Stimulated activated CD8-positive, alpha-beta memory T cell treated with anti-CD3 and anti-CD28 coated beads, Interleukin-4, amount 100 ng/mL, for 1 hour (primary cell): ENCODE measurements around the gene ATF6.

Experiments used
- DNase-seq, 2 donors: peaks; one replicate each; pipeline ENCODE4 v3.0.0-alpha.2; 2020; ENCODE audit warnings: low read depth in 2 of 2, low spot score in 1 of 2

ATF6 gene

DNA sequence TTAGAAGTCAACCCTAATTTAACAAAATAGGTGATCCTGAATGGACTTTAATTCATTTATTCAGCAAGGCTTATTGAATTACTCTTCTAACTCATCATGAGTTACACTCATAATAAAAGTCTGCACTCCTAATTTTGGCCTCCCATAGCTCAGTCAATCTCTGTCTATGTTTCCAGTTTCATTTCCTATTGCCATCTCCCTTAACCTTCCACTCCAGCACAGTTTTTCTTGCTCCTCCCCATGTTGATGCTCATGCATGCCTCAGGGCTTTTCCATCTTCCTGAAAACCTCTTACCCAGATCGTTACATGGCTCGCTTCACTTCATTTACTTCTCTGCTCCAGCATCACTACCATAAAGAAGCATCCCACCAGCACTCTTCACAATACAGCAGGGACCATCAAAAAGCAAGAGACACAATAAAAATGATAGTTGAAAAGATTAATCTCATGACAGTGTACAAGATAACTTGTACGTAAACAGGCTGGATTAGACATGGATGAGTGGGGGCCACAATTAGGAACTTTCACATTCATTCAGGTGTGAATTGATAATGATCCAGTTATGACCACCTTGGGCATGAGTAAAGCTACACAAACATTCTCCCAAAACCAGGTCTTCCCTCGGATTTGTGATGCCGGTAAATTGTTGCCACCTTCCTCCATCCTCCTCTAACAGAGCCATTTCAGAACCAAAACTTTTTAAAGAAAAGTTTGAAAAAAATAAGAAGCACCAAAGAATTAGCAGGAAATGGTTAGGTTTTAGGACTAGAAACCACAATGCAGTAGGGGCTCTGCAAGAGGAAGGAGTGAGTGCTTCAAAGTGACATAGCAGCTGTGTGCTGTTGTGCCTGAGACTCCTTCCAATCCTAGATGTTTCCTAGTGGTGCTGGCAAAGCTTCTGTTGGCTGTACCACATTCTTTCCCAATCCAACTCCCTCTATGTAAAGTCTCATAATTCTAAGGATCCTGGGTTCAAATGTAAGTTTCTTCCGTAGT is 167.8 kb downstream of the ATF6 start:
- DNase-seq = no peak

DNA sequence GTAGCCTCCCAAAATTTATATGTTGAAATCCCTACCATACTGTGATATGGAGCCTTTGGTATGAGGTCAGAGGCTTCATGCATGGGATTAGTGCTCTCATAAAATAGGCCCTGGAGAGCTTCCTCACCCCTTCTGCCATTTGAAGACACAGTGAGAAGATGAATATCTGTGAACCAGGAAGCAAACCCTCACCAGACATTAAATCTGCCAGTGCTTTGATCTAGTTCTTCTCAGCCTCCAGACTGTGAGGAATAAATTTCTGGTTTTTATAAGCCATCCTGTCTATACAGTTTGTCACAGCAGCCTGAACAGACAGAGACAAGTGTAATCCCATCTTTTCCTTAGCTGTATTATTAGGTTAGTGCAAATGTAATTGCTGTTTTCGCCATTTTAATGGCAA is 169.1 kb downstream of the ATF6 start:
- DNase-seq = no peak

- DNase-seq = no peak
Measured at GRCh38 chr1:161936786-161937185, 170.7 kb downstream of the ATF6 start.

GRCh38 chr1:161940866-161941591 is 174.9 kb downstream of the ATF6 start:
- no peak for DNase-seq

DNA sequence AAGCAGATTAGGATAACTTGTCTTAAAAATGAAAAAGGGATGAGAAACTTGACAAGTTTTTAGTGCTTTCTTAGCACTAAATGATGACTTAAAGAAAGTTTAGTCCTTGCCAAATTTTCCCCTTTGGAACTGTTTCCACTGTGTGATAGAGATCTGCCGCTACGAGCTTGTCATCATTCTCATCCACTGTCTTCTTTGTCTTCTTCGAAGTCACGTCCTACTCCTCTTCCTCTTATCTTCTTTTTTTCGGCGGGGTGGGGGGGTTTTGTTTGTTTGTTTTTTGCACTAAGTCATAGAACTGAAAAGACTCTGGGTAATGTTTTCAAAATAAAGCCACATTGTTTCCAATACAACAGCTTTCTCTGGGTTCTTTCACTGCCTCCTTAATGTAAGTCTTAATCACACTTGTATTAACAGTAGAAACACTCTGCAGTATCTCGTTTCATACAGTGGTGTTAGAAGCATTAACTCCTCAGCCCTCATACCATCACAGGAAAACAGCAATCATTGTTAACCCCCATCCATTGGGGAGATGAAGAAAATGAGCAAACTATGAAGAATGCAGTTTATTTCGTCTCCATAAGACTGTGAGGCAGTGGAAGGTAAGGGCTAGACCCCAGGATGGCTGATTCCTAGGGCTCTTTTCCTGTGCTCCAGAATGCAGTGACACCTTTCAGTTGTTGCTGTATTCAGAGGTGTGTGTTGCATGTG is 175.8 kb downstream of the ATF6 start:
- DNase-seq = no peak

GRCh38 chr1:161943737-161944136 is 177.6 kb downstream of the ATF6 start:
- no peak for DNase-seq

GRCh38 chr1:161944381-161944780 is 178.3 kb downstream of the ATF6 start:
- no peak for DNase-seq

- no peak for DNase-seq
Measured at GRCh38 chr1:161945306-161946060, 179.4 kb downstream of the ATF6 start.

GRCh38 chr1:161946071-161946987 is 180.2 kb downstream of the ATF6 start:
- no peak for DNase-seq

- no peak for DNase-seq
Measured at GRCh38 chr1:161948435-161948834, 182.3 kb downstream of the ATF6 start.

DNA sequence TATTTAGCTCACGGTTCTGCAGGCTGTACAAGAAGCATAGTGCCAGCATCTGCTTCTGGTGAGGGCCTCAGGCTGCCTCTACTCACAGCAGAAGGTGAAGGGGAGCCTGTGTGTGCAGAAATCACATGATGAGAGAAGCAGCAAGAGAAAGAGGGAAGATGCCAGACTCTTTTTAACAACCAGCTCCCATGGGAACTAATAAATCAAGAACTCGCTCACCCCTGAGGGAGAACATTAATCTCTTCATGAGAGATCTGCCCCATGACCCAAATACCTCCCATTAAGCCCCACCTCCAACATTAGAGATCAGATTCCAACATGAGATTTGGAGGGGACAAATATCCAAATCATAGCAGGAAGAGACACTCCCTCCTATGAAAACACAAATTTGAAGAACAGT is 183.4 kb downstream of the ATF6 start:
- no peak for DNase-seq

DNA sequence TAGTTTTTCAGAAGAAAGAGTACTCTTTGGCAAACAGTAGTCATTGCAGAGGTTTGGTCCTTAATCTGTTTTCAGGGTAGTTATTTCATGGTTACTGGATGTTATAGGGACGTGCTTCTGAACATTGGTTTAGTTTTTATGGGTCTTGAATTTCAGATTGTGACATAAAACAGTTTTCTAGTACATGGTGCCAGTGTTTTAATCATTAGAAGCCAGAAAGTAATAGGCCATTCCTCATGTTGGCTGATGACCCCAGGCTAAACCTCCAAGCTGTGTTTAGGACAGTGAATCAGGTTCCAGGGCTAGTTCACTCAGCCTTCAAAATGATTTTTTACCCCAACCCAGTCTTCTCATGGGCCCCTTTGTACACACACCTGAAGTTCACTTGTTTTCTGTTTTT is 184.3 kb downstream of the ATF6 start:
- DNase-seq = no peak

DNA sequence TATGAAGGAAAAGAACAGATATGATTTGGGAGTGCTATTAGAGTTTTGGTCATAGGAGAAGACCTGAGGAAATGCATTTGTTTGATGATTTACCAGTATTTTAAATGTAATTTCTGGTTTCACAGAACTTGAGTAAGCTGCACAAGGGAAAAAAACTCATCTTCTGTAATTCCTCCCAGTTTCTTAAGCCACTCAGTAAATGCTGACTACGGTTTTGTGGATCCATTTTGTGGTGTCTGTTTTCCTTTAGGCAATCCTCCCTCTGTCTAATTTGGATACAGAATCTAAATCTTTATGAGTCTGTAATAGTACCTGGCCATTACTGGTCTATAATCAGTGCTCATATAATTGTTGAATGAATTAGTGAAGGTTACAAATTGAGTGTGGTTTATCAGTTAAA is 185.5 kb downstream of the ATF6 start:
- no peak for DNase-seq

DNA sequence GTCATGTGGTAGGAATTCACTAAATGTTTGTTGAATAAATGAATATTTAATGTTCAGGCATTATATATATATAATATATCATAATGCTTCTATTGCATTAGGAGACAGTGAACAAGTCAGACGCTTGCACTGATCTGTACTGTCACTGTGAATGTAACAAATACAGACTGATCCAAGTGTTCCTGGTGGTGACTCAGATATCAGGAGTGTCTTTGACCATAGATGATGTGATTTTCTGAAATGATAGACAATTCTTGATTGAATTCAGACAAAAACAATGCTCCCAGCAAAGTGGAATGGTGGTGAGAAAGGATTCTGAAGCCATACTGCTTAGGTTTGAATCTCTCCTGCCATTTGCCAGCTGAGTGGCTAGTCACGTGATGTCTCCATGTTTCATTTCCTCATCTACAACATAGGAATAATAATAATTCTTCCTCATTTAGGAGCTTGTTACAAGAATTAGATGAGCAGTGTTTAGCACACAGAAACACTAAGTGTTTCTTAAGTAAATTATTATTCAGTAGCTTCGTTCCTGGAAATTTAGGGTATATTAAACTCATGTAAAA is 186.6 kb downstream of the ATF6 start:
- no peak for DNase-seq

DNA sequence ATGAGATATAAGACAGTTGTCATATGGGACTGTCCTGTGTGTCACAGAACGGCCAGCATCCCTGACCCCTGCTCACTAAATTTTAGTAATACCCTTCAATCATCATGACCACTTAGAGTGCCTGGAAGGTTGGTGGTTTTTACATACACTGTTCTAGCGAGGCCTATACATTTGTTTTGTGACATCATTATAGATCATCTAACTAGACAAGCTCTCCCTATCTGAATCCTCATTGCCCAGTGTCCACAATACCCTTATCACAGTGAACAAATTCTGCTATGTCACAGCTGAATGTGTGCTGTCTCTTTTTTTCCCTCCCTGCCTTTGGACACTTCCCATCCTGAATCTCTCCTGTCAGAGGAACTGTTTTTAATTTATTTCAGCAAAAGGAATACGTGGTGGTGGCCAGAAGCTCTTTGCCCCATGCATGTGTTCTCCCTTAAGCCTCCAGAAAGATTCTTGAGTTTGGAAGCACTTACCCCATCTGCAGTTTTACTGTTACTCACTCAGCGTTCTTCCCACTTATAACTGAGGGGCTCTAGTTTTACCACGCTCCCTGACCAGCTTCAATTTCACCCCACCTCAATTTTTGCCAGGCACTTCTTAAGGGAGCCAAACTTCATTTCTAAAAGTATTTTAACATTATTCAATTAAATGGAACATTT is 187.3 kb downstream of the ATF6 start:
- no peak for DNase-seq

DNA sequence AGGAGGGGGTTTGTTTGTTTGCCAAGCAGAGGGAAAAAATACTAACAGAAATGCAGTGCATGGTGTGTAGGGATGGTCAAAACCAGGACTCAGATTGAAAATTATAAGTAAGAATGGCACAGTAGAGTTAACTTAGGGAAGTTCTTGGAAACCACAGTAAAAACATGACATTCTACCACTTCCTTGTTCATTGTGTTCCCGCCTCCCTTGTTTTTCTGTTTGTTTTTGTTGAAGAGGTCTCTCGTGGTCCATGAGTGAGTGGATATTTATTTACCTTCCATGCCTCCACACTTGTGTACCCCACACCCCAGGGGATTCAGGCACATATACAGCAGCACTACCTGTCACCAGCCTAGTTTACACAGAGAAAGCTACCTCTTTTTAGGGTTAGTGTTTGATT is 187.9 kb downstream of the ATF6 start:
- DNase-seq = no peak

DNA sequence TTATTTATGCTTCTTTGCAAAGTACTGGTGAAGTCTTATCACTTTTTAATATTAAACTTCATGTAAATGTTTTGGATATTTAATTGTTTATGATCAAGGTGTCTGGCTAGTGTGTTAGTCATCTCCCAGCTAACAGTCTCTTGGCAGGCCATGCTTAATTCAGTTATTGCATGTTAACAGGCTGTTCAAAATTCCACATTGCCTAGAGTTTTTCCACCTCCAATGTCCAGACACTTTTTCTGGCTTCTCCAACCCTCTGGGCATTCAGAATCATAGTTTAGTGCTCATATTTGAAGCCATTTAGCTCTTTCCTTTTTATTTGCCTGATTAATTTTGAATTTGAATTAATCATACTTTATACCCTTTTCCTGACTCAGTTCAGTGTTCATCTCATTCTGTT is 188.3 kb downstream of the ATF6 start:
- DNase-seq = no peak

GRCh38 chr1:161955606-161956005 is 189.5 kb downstream of the ATF6 start:
- DNase-seq = no peak

- DNase-seq = no peak
Measured at GRCh38 chr1:161956097-161956496, 190.0 kb downstream of the ATF6 start.
